HG03565 (cell line): ENCODE measurements around the gene CYBC1.

Experiments
- ATAC-seq: cut with Tn5 transposase; IDR thresholded peaks from one replicate; pipeline ENCODE4 v1.9.1; 2021; ENCODE audit warnings: mild to moderate bottlenecking, moderate library complexity; ENCODE audit not compliant: unreplicated experiment

CYBC1 gene

DNA sequence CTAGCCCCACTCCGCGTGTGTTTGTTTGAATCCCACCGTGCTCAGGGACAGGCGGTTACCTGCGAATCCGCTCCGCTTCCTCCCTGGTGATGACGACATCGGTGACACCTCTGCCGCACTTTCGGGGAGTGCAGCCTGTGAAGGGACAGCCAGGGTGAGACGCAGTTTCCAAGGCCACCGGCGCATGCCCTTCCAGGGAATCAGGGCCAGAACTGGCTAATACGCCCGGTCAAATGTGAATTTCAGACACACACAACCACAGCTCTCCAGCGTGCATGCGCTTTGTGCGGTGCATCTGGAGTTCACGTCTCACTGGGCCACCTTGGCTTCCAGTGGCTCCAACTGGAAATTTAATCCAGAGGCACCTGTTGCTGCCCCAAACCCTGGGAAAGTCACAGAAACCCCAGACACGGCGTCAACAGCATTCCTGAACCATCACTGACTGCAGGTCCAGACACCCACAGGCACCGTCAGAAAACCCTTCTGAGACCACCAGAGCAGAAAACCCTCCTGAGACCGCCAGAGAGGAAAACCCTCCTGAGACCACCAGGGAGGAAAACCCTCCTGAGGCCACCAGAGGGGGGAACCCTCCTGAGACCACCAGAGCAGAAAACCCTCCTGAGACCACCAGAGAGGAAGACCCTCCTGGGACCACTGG is 39.0 kb downstream of the CYBC1 start:
- ATAC-seq, result no peak

DNA sequence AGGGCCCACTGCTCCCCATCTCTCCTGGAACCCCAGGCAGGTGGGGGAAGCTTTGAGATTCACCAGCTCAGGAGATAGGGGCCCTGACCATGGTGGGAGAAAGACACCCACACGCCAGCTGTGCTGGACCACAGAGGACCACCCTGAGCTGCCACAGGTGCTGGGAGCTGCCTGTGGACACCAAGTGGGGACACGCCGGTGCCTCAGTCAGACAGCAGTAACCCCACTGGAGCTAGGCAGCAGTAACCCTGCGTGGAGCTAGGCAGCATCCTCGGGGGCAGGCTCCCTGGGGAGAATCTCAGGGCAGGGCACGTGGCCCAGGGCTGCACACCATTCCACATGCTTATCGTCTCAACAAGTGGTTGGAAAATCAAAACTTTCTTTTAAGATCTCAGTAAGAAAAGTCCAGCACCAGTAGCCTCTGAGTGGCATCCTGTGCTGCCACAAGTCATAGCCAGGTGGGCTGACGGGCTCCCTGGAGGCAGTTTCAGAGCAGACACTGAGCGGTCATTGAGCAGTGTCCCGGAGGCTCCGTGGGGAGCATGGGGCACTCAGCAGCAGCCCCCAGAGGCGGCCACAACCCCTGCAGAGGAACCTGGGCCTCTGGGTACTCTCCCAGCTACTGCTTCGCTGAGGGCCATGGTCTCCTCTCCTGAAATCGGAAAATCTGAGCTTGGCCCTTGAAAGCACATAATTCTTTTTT is 40.4 kb downstream of the CYBC1 start:
- no peak for ATAC-seq

- ATAC-seq, result no peak
Observed at GRCh38 chr17:82408938-82409318, 41.6 kb downstream of the CYBC1 start.

GRCh38 chr17:82408288-82408937 is 42.1 kb downstream of the CYBC1 start:
- no peak for ATAC-seq

DNA sequence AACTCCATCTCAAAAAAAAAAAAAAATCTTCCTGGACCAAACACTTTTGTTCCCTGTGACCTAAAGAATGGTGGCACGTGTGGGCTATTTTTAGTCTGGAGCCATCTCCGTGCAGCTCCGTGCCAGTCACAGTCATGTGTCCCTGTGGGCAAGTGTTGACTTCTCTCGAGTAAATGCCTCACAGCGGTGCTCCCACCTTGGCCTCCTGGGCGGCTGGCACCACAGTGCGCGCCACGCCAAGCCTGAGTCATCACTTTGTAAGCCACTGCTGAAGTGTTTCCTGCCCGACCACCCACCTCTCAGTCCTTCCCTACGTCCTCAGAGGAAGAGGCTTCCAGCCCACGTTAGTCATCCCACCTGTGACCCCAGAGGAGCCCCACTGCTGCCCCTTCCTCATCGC is 43.3 kb downstream of the CYBC1 start:
- ATAC-seq, result no peak

- no peak for ATAC-seq
Observed at GRCh38 chr17:82406131-82406671, 44.4 kb downstream of the CYBC1 start.

DNA sequence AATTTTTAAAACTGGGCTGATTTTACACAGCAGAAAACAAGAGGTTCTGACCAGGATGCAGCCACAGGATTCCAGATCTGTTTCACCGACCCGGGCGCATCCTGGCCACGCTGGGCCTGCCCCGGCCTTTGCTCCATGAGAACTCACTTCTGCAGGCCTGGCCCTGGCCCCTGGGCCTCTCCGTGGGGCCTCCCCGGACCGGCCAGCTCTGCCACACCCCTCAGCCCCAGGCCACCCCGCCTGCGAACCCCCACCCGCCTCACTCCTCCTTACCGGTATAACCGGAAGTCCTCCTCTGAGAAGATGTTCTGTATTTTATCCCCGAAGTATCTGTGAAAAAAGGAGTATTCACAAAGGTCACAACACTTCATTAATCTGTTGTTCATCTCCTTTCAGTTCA is 45.5 kb downstream of the CYBC1 start:
- ATAC-seq, result no peak

DNA sequence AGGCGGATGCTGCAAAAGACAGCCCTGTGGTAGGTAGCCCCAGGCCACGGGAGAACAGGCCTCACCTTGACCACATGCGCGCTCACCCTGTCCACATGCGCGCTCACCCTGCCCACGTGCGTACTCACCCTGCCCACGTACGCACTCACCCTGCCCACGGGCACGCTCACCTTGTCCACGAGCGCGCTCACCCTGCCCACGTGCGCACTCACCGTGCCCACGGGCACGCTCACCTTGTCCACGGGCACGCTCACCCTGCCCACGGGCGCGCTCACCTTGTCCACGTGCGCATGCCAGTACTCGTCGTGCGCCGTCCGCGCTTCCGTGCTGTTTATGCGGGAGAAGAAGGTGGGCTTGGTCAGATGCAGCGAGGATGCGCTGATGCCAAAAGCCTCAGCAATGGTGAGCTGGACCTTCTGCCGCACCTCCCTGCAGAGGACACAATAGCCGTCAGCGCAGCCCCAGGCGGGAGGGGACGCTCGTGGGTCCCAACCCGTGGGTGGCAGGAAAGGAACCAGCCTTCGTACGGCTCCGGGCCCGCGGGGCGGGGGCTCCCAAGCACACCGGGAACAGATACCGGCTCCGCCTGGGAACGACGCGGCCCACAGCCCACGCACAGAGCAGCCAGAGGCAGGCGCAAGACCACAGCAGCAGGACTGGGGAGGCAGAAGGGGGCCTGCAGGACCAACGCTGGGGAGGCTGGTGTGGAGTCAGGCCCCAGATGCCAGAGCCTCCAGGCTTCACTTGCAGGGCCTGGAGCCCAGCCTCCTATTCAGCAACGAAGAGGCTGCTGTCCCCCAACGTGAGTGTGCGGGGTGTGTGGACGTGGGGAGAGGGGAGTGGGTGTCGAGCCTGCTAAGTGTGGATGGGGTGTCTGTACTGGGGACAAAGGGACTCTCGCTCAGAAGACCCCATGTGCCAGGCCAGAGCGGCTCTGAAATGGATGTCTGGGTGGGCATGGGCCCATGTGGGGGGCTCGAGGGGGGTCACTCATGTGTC is 46.6 kb downstream of the CYBC1 start:
- no peak for ATAC-seq

DNA sequence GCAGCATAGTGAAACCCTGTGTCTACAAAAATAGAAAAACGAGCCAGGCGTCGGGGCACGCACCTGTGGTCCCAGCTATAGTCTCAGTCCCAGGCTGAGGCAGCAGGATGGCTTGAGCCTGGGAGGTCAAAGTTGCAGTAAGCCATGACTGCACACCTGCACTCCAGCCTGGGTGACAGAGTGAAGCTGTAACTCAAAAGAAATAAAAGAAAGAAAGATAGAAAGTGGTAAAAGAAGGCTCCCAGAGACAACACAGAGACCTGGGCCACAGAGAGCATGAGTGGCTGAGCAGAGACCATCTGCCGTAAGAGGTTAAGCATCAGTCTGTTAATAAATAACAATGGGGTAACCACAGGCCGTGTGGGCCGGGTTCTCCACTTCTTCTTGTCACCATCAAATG is 47.7 kb downstream of the CYBC1 start:
- no peak for ATAC-seq

DNA sequence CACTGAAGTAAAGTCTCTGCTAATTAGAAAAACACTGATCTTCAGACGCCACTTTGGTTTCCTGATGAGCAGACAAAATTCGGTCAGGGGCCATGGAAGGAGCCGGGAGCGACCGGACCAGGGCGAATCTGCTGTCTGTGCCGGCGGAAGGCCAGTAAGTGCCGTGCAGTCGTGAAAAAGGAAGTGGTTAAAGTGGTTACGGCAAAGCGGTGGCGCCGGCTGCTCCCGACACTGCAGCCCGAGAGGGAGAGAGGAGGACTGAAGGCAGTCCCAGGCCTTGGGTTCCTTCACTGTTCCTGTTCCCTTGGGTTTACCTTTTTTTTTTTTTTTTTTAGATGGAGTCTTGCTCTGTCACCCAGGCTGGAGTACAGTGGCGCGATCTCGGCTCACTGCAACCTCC is 49.7 kb downstream of the CYBC1 start:
- ATAC-seq, result no peak

DNA sequence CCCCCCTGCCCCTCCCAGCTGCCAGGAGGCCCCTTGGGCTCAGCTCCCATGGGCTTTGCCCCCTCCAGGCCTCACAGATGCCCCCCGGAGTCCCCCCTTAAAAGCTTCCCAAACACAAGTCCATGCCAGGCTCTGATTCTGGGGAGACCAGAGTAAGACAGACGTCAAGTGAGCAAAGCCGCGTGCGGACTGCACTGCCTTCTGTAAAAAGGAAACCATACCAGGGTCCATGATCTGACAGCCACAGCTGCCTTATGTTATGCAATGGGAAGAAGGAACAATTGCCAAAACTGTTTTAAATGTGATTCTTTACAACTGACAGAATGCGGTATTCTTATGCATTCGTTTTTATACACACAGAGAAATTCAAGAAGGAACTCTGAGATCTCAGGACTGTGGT is 50.3 kb downstream of the CYBC1 start:
- no peak for ATAC-seq

DNA sequence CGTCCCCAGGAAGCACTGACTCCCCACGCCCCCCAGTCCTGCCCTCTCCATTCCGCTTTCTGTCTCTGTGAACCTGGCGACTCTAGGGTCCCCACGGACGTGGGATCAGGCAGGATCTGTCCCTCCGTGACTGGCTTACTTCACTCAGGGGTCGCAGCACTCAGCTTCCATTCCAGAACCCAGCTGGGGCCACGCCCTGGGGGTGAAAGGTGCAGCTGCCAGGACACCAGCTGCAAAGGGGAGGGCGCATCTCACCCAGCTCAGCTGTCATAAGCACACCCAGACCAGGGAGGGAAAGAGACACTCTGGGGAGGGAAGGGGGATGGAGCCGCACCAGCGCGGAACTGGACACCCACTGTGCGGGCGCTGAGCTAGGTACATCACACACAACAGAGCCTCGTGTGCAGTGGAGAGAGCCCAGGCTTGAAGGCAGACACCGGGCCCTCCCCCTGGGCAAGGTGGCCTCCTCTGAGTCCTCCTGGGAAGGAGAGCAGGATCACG is 50.9 kb downstream of the CYBC1 start:
- no peak for ATAC-seq

DNA sequence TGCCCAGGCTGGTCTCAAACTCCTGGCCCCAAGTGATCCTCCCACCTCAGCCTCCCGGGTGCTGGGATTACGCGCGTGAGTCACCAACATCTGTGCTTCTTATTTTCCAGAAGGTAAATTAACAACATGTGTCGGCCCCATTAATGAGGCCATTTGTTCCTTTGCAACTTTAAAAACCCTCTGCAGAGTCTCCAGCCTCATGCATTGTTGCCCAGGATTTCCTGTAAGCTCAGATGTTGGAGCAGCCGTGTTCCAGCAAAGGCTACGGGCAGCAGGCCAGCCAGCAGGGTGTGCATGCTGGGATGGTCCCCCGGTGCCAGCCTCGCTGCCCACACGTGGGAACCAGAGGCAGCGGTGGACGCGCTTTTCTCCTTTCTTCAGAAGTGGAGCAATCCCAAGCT is 51.5 kb downstream of the CYBC1 start:
- no peak for ATAC-seq

DNA sequence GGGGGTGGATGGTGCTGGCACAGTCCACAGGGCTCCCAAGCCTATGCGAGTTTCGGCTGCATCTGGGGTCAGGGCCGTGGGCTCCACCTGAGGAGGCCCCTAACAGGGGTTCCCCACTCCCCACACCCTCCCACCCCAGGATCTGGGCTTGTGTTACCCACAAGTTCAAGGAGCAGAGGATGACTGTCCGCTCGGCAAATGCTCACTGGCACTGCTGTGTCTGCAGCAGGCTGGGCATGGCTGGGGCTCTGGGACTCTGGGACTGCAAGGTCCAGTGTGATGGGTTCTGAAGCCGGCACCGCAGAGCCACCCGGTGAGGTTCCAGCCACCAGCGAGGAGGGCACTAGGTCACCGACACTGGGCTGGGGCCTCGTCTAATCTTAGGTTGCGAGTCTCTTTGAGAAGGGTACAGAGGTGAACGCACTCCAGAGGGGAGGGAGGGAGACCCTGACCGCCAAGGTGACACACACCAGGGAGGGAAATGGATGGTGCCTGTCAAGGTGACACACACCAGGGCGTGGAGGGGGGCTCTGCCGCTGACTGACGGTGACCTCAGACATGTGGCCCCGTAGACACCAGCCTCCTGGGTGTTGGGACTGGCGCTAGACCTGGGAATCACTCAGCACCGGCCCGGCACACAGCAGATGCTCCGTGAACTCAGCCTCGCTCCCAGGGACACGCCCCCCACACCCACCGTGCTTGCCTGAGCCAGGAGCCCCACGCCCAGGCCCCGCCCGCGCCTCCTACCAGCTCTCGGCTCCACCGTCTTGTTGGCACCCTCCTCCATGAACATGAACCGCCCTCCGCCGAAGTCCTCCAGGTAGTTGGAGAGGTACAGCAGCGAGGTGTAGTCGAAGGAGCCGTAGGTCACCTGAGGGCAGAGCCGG is 52.9 kb downstream of the CYBC1 start:
- ATAC-seq, result no peak

GRCh38 chr17:82396601-82397435 is 53.7 kb downstream of the CYBC1 start:
- ATAC-seq, result no peak

DNA sequence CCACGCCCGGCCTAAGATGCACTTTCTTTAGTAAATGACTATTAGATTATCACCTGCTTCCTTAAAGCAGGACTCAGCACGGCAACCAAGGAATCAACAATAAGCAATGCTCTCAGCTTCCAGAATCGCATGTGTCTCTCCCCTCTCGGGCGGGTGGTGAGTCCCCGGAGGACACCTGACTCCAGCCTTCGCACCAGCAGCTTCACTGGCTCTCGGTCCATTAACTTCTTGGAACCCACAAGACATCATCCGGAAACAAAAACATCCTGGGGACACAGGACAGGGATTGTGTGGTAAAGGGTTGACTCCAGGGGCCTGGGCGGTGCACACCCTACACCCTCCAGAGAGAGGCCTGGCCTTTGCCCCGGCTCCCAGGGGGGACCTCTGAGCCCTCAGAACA is 56.3 kb downstream of the CYBC1 start:
- ATAC-seq, result no peak

DNA sequence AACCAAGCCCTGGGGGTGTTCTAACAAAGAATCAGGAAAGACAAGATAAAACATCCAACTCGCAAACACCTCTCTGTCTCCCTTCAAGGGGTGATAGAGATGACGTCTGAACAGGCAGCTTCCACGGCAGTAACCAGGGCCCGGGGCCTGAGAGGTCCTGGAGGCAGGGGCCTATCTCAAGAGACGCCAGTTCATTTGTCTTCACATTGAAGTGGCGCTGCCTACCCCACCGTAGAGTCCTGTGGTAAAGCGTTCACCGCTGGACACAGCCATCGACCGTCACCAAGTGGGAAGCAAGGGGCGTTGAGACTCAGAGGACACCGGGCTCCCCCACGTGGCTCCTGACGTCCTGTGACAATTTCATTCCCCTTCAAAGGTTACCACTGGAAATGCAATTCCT is 57.6 kb downstream of the CYBC1 start:
- no peak for ATAC-seq
